GM19023 (cell line): ENCODE measurements around the gene OR52B2.
"Not testable (repeated sequence)": the region's sequence is repeated elsewhere in the genome, so short reads cannot be mapped to it uniquely, and the experiment has no call there.

Experiments
- ATAC-seq: cut with Tn5 transposase; IDR thresholded peaks from one replicate; pipeline ENCODE4 v1.9.1; 2021; ENCODE audit warnings: mild to moderate bottlenecking, moderate library complexity; ENCODE audit not compliant: unreplicated experiment

The OR52B2 gene

GRCh38 chr11:6156628-6157359, 13.3 kb downstream of the OR52B2 start:
- ATAC-seq = no peak

GRCh38 chr11:6152126-6152525, 18.0 kb downstream of the OR52B2 start:
- ATAC-seq = no peak

- ATAC-seq = no peak
These were observed 19.0 kb downstream of the OR52B2 start for GRCh38 chr11:6151117-6151516.

- ATAC-seq = not testable (repeated sequence)
These were observed 26.4 kb downstream of the OR52B2 start for GRCh38 chr11:6143737-6144136.

- ATAC-seq = no peak
These were observed 27.2 kb downstream of the OR52B2 start for GRCh38 chr11:6142936-6143335.

- ATAC-seq = not testable (repeated sequence)
These were observed 34.2 kb downstream of the OR52B2 start for GRCh38 chr11:6135936-6136335.

GRCh38 chr11:6132431-6132830, 37.7 kb downstream of the OR52B2 start:
- ATAC-seq = no peak

- no peak for ATAC-seq
These were observed 40.5 kb downstream of the OR52B2 start for GRCh38 chr11:6129635-6130034.

- ATAC-seq = no peak
These were observed 41.1 kb downstream of the OR52B2 start for GRCh38 chr11:6129011-6129410.

GRCh38 chr11:6127881-6128280, 42.2 kb downstream of the OR52B2 start:
- no peak for ATAC-seq

GRCh38 chr11:6124245-6124644, 45.9 kb downstream of the OR52B2 start:
- no peak for ATAC-seq
